HG03280 (cell line): ENCODE measurements around the gene UBAP1.
"Not testable (repeated sequence)": the region's sequence is repeated elsewhere in the genome, so short reads cannot be mapped to it uniquely, and the experiment has no call there.

Experiments
- ATAC-seq: cut with Tn5 transposase; IDR thresholded peaks from one replicate; pipeline ENCODE4 v1.9.1; 2021; ENCODE audit warnings: mild to moderate bottlenecking, moderate library complexity; ENCODE audit not compliant: unreplicated experiment

Gene UBAP1

GRCh38 chr9:34256987-34257585 is 78.2 kb downstream of the UBAP1 start:
- no peak for ATAC-seq

- no peak for ATAC-seq
These were observed 80.5 kb downstream of the UBAP1 start for GRCh38 chr9:34259315-34259714.

- ATAC-seq = no peak
These were observed 84.1 kb downstream of the UBAP1 start for GRCh38 chr9:34262971-34263370.

GRCh38 chr9:34267660-34268059 is 88.8 kb downstream of the UBAP1 start:
- ATAC-seq = no peak

- no peak for ATAC-seq
These were observed 92.6 kb downstream of the UBAP1 start for GRCh38 chr9:34271265-34272006.

- no peak for ATAC-seq
These were observed 93.3 kb downstream of the UBAP1 start for GRCh38 chr9:34272101-34272541.

GRCh38 chr9:34273588-34273987 is 94.7 kb downstream of the UBAP1 start:
- ATAC-seq = not testable (repeated sequence)

GRCh38 chr9:34275811-34276210 is 97.0 kb downstream of the UBAP1 start:
- no peak for ATAC-seq

- no peak for ATAC-seq
These were observed 97.9 kb downstream of the UBAP1 start for GRCh38 chr9:34276772-34277171.

GRCh38 chr9:34279411-34279810 is 100.6 kb downstream of the UBAP1 start:
- no peak for ATAC-seq

- no peak for ATAC-seq
These were observed 103.3 kb downstream of the UBAP1 start for GRCh38 chr9:34282096-34282495.

- no peak for ATAC-seq
These were observed 110.3 kb downstream of the UBAP1 start for GRCh38 chr9:34289159-34289558.

GRCh38 chr9:34291023-34291422 is 112.2 kb downstream of the UBAP1 start:
- no peak for ATAC-seq

GRCh38 chr9:34291423-34291822 is 112.6 kb downstream of the UBAP1 start:
- ATAC-seq = no peak

- ATAC-seq = no peak
These were observed 113.7 kb downstream of the UBAP1 start for GRCh38 chr9:34292552-34292951.

GRCh38 chr9:34301064-34301463 is 122.2 kb downstream of the UBAP1 start:
- not testable (repeated sequence) for ATAC-seq
